ENCODE measurements around the gene LDLRAD3. TPM values are rescaled to one million over a fixed set of nuclear protein-coding genes. Genes with fewer than 3 reads are reported as not detected.

The LDLRAD3 gene
- total RNA-seq, 1 donor from 2014 or later, result 18.2 TPM

GRCh38 chr11:36013950-36014897, 70.4 kb downstream of the LDLRAD3 start:
- no peaks in the 10 kb centered on the region for H3K27me3 Mint-ChIP-seq (ENCODE audit: unreplicated experiment)
- H3K27ac Mint-ChIP-seq (ENCODE audit: unreplicated experiment), result no peak overlapping the region
- peaks cover 48% of the 10 kb centered on the region for H3K4me1 Mint-ChIP-seq (ENCODE audit: unreplicated experiment)
- DNase-seq (ENCODE audit: extremely low spot score, unreplicated experiment), result no peak
- no peak overlapping the region for H3K4me3 Mint-ChIP-seq (ENCODE audit: unreplicated experiment)
- TF ChIP-seq, protein P1, sequence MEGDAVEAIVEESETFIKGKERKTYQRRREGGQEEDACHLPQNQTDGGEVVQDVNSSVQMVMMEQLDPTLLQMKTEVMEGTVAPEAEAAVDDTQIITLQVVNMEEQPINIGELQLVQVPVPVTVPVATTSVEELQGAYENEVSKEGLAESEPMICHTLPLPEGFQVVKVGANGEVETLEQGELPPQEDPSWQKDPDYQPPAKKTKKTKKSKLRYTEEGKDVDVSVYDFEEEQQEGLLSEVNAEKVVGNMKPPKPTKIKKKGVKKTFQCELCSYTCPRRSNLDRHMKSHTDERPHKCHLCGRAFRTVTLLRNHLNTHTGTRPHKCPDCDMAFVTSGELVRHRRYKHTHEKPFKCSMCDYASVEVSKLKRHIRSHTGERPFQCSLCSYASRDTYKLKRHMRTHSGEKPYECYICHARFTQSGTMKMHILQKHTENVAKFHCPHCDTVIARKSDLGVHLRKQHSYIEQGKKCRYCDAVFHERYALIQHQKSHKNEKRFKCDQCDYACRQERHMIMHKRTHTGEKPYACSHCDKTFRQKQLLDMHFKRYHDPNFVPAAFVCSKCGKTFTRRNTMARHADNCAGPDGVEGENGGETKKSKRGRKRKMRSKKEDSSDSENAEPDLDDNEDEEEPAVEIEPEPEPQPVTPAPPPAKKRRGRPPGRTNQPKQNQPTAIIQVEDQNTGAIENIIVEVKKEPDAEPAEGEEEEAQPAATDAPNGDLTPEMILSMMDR (IDR thresholded peaks at IDR 0.05), result no peak
- H3K36me3 Mint-ChIP-seq (ENCODE audit: unreplicated experiment), result peaks cover 2% of the 10 kb centered on the region
- no peaks in the 10 kb centered on the region for H3K9me3 Mint-ChIP-seq (ENCODE audit: unreplicated experiment)

DNA sequence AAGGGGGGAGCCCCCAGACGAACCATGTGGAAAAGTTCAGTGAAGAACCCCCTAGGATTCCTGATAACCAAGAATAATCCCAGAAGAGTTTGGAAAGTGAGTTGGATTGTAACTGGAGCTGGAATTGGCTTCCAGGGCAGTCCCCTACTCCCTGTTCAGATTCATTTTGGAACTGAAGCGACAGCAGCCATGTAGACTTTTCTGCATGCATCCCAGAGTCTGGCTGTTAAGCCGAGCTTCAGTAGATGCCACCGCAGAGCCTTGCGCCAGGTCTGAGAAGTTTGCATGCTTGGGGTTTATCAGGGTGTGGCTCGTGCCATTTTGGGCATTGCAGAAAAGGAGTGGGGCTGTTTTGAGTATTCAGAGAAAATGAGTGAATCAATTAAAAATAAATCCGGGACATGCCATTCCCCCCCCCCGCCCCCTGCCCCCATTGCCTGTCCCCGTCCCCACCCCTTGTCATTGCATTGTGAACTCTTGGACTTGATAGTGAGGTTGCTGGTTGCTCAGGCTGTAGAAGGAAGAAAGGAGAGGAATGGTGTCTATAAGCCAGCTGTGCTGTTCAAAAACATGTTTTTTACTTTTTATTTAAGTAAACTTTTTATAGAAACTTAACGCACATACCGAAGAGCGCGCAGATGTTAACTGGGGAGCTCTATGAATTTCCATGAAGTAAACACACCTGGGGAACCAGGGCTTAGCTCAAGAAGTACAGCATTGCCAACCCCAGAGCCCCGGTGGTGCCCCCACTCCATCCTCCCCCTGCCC, 71.2 kb downstream of the LDLRAD3 start:
- Mint-ChIP-seq H3K9me3 (ENCODE audit: unreplicated experiment) (no peaks in the 10 kb centered on the region), H3K36me3 (ENCODE audit: unreplicated experiment) (peaks cover 2% of the 10 kb centered on the region)

DNA sequence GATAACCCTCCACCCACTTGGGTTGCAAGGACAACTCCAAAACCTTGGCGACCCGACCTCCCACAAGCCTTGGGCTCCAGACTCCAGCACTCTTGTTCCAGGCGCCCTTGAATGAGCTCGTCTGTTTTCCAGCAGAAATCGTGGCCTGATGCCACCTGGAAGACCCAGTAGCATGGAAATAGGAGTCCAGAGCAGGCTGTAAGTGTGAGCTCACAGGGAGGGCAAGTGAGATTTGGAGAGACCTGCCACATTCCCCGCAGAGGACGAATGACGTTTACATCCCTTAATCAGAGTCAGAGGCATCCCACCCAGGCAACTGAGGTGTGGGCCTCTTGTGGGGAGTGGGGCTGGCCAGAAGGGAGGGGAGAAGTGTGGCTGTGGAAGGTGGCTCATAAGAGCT, 71.9 kb downstream of the LDLRAD3 start:
- Mint-ChIP-seq H3K36me3 (ENCODE audit: unreplicated experiment) (peaks cover 2% of the 10 kb centered on the region), H3K4me1 (ENCODE audit: unreplicated experiment) (peaks cover 33% of the 10 kb centered on the region), H3K4me3 (ENCODE audit: unreplicated experiment) (no peak overlapping the region), H3K27me3 (ENCODE audit: unreplicated experiment) (no peaks in the 10 kb centered on the region), H3K9me3 (ENCODE audit: unreplicated experiment) (no peaks in the 10 kb centered on the region), H3K27ac (ENCODE audit: unreplicated experiment) (no peak overlapping the region)
- DNase-seq (ENCODE audit: extremely low spot score, unreplicated experiment), result no peak
- TF ChIP-seq, protein P1 (IDR thresholded peaks at IDR 0.05), result no peak

More for the DNA sequence above, 71.2 kb downstream of the LDLRAD3 start:
- no peak for DNase-seq (ENCODE audit: extremely low spot score, unreplicated experiment)
- H3K27me3 Mint-ChIP-seq (ENCODE audit: unreplicated experiment), result no peaks in the 10 kb centered on the region
- H3K27ac Mint-ChIP-seq (ENCODE audit: unreplicated experiment), result no peak overlapping the region
- no peak overlapping the region for H3K4me3 Mint-ChIP-seq (ENCODE audit: unreplicated experiment)
- H3K4me1 Mint-ChIP-seq (ENCODE audit: unreplicated experiment), result peaks cover 40% of the 10 kb centered on the region
- TF ChIP-seq, protein P1 (IDR thresholded peaks at IDR 0.05), result no peak

DNA sequence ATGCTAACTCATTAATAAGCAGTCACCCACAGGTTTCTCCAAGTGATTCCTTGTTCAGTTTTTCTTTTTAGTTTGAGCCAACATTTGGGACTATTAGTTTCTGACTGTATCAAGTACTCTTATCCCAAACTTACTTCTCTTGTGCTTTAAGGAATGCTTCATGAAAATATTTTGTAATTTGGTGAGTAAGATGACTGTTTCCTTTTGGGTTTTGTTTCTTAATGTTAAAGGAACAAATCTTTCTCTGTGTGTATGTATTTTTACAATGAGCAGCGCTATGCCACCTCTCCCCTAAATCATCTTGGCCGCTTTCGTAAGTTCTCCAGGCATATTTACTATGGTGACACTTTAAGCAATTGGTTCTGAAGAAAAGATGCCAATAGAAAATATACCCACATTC, 72.4 kb downstream of the LDLRAD3 start:
- TF ChIP-seq, protein P1 (IDR thresholded peaks at IDR 0.05), result no peak
- Mint-ChIP-seq H3K4me1 (ENCODE audit: unreplicated experiment) (peaks cover 29% of the 10 kb centered on the region), H3K4me3 (ENCODE audit: unreplicated experiment) (no peak overlapping the region), H3K36me3 (ENCODE audit: unreplicated experiment) (peaks cover 2% of the 10 kb centered on the region), H3K27me3 (ENCODE audit: unreplicated experiment) (no peaks in the 10 kb centered on the region), H3K27ac (ENCODE audit: unreplicated experiment) (peak overlapping the region; percentile 49), H3K9me3 (ENCODE audit: unreplicated experiment) (no peaks in the 10 kb centered on the region)
- DNase-seq (ENCODE audit: extremely low spot score, unreplicated experiment), result no peak

DNA sequence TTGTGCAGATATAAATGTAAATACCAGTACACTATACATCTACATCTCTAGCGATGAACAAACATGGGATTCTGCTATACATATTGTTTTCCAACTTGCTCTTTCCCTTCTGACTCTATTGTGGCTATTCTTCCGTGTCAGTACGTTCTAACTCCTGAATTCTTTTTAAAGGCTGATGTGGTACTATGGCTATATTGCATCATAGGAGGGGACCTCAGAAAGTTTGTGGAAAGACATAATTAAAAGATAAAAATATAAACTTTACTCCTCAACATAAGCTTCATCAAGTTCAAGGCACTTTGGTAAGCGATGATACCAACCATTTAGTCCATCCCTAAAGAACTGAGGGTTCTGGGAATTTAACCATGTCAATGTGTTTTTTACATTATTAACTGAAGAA, 72.8 kb downstream of the LDLRAD3 start:
- peaks cover 28% of the 10 kb centered on the region for H3K4me1 Mint-ChIP-seq (ENCODE audit: unreplicated experiment)
- no peaks in the 10 kb centered on the region for H3K9me3 Mint-ChIP-seq (ENCODE audit: unreplicated experiment)
- H3K27me3 Mint-ChIP-seq (ENCODE audit: unreplicated experiment), result no peaks in the 10 kb centered on the region
- DNase-seq (ENCODE audit: extremely low spot score, unreplicated experiment), result no peak
- no peak overlapping the region for H3K4me3 Mint-ChIP-seq (ENCODE audit: unreplicated experiment)
- H3K27ac Mint-ChIP-seq (ENCODE audit: unreplicated experiment), result peak overlapping the region; percentile 49
- peaks cover 2% of the 10 kb centered on the region for H3K36me3 Mint-ChIP-seq (ENCODE audit: unreplicated experiment)
- TF ChIP-seq, protein P1 (IDR thresholded peaks at IDR 0.05), result no peak
